IPS-NIHi7 (cell line): ENCODE data around the gene GALNT7.
"Not testable (repeated sequence)": the region's sequence is repeated elsewhere in the genome, so short reads cannot be mapped to it uniquely, and the experiment has no call there.

ENCODE experiments used
- DNase-seq: peaks from one replicate; pipeline ENCODE4 v3.0.0; 2012; ENCODE audit warnings: mixed read lengths; ENCODE audit errors: extremely low spot score

GALNT7 gene

GRCh38 chr4:173167758-173168395 is 734 bp upstream of the GALNT7 start:
- DNase-seq, result peak; percentile 59

- DNase-seq, result peak; percentile 41
Measured at GRCh38 chr4:173169178-173169427, 492 bp downstream of the GALNT7 start.

- peak; percentile 74 for DNase-seq
Measured at GRCh38 chr4:173169428-173170181, 994 bp downstream of the GALNT7 start.

GRCh38 chr4:173170182-173170778 is 1.7 kb downstream of the GALNT7 start:
- DNase-seq, result no peak

- no peak for DNase-seq
Measured at GRCh38 chr4:173171098-173171497, 2.5 kb downstream of the GALNT7 start.

- no peak for DNase-seq
Measured at GRCh38 chr4:173171987-173172386, 3.4 kb downstream of the GALNT7 start.

- no peak for DNase-seq
Measured at GRCh38 chr4:173174184-173174583, 5.6 kb downstream of the GALNT7 start.

GRCh38 chr4:173174594-173175012 is 6.0 kb downstream of the GALNT7 start:
- peak; percentile 30 for DNase-seq

- no peak for DNase-seq
Measured at GRCh38 chr4:173176010-173176409, 7.4 kb downstream of the GALNT7 start.

- peak; percentile 19 for DNase-seq
Measured at GRCh38 chr4:173177232-173177631, 8.6 kb downstream of the GALNT7 start.

GRCh38 chr4:173178144-173178543 is 9.5 kb downstream of the GALNT7 start:
- no peak for DNase-seq

- no peak for DNase-seq
Measured at GRCh38 chr4:173181848-173182247, 13.2 kb downstream of the GALNT7 start.

- DNase-seq, result no peak
Measured at GRCh38 chr4:173182403-173182802, 13.8 kb downstream of the GALNT7 start.

- DNase-seq, result not testable (repeated sequence)
Measured at GRCh38 chr4:173183659-173184247, 15.1 kb downstream of the GALNT7 start.

GRCh38 chr4:173185847-173186510 is 17.4 kb downstream of the GALNT7 start:
- DNase-seq, result no peak

GRCh38 chr4:173187732-173188131 is 19.1 kb downstream of the GALNT7 start:
- no peak for DNase-seq

- no peak for DNase-seq
Measured at GRCh38 chr4:173188648-173189047, 20.0 kb downstream of the GALNT7 start.

GRCh38 chr4:173189117-173189693 is 20.6 kb downstream of the GALNT7 start:
- no peak for DNase-seq

- no peak for DNase-seq
Measured at GRCh38 chr4:173191623-173192041, 23.0 kb downstream of the GALNT7 start.

- no peak for DNase-seq
Measured at GRCh38 chr4:173192375-173193162, 24.0 kb downstream of the GALNT7 start.

GRCh38 chr4:173194157-173194556 is 25.5 kb downstream of the GALNT7 start:
- DNase-seq, result no peak
